HG03060 (cell line): ENCODE results near the gene CRCP.
"Not testable (repeated sequence)": the region's sequence is repeated elsewhere in the genome, so short reads cannot be mapped to it uniquely, and the experiment has no call there.

ENCODE experiments used
- ATAC-seq: cut with Tn5 transposase; IDR thresholded peaks from one replicate; pipeline ENCODE4 v1.9.1; 2021; ENCODE audit warnings: low read depth, moderate number of reproducible peaks; ENCODE audit not compliant: unreplicated experiment

CRCP gene

GRCh38 chr7:66152371-66153191 is 37.9 kb downstream of the CRCP start:
- no peak for ATAC-seq

GRCh38 chr7:66153691-66154090 is 39.0 kb downstream of the CRCP start:
- no peak for ATAC-seq

- not testable (repeated sequence) for ATAC-seq
Observed at GRCh38 chr7:66156035-66156434, 41.4 kb downstream of the CRCP start.

GRCh38 chr7:66157060-66157459 is 42.4 kb downstream of the CRCP start:
- no peak for ATAC-seq

DNA sequence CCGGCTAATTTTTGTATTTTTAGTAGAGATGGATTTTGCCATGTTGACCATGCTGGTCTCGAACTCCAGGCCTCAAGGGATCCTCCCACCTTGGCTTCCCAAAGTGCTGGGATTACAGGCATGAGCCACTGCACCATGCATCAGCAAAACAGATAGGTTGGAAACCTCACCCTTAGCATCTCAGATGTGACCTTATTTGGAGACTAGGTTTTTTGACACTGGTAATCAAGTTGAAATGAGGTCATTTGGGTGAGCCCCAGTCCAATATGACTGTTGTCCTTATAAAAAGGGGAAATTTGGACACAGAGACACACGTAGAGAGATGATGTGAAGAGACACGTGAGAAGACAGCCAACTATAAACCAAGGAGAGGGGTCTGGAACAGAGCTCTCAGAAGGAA is 48.0 kb downstream of the CRCP start:
- no peak for ATAC-seq

DNA sequence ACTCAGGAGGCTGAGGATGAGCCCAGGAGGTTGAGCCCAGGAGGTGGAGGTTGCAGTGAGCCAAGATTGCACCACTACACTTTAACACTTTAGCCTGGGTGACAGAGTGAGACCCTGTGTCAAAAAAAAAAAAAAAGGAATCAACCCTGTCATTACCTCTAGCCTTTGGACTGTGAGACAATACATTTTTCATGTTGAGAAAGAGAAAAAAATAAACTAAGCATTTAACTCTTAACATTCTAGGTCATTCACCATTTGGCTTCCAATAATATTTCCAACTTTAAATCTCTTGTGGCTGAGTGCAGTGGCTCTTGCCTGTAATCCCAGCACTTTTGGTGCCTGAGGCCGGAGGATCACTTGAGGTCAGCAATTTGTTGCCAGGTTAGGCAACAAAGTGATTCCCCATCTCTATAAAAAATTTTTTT is 48.6 kb downstream of the CRCP start:
- no peak for ATAC-seq

GRCh38 chr7:66164356-66164755 is 49.7 kb downstream of the CRCP start:
- no peak for ATAC-seq

- ATAC-seq = no peak
Observed at GRCh38 chr7:66167773-66168387, 53.2 kb downstream of the CRCP start.

GRCh38 chr7:66169616-66170015 is 55.0 kb downstream of the CRCP start:
- no peak for ATAC-seq

GRCh38 chr7:66170309-66171231 is 55.9 kb downstream of the CRCP start:
- ATAC-seq = no peak

DNA sequence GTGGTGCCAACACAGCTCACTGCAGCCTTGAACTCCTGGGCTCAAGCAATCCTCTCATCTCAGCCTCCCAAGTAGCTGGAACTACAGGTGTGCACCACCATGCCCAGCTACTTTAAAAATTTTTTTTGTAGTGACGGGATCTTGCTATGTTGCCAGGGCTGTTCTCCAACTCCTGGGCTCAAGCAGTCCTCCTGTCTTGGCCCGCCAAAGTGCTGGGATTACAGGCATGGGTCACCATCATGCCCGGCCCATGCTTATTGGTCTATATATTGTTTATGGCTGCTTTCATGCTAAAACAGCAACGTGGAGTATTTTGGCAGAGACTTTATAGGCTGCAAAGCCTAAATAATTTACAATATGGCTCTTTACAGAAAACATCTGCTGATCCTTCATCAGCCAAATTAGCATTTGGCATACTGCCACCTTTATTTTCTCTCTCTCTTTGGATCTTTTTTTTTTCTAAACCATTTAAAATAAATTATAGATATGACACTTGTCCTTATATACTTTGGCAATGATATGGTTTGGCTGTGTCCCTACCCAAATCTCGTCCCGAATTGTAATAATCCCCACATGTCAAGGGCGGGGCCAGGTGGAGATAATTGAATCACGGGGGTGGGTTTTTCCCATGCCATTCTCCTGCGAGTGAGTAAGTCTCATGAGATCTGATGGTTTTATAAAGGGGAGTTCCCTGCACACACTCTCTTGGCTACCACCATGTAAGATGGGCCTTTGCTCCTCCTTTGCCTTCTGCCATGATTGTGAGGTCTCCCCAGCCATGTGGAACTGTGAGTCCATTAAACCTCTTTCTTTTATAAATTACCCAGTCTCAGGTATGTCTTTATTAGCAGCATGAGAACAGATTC is 58.1 kb downstream of the CRCP start:
- ATAC-seq = not testable (repeated sequence)

DNA sequence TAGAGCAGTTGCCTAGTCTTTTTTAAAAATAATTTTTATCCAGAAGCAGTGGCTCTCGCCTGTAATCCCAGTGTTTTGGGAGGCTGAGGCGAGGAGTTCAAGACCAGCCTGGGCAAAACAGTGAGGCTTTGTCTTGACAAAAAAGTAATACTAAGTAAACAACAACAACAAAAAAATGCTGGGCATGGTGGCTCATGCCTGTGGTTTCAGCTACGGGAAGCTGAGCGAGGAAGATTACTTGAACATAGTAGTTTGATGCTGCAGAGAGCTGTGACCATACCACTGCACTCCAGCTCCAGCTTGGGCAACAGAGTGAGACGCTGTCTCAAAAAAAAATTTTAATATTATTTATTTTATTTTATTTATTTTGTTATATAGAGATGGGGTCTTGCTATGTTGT is 59.2 kb downstream of the CRCP start:
- ATAC-seq = no peak

- ATAC-seq = not testable (repeated sequence)
Observed at GRCh38 chr7:66175006-66175405, 60.4 kb downstream of the CRCP start.

- ATAC-seq = no peak
Observed at GRCh38 chr7:66176914-66177313, 62.3 kb downstream of the CRCP start.

GRCh38 chr7:66178258-66178657 is 63.6 kb downstream of the CRCP start:
- ATAC-seq = no peak

- ATAC-seq = no peak
Observed at GRCh38 chr7:66181329-66181728, 66.7 kb downstream of the CRCP start.

- ATAC-seq = no peak
Observed at GRCh38 chr7:66181845-66182244, 67.2 kb downstream of the CRCP start.

DNA sequence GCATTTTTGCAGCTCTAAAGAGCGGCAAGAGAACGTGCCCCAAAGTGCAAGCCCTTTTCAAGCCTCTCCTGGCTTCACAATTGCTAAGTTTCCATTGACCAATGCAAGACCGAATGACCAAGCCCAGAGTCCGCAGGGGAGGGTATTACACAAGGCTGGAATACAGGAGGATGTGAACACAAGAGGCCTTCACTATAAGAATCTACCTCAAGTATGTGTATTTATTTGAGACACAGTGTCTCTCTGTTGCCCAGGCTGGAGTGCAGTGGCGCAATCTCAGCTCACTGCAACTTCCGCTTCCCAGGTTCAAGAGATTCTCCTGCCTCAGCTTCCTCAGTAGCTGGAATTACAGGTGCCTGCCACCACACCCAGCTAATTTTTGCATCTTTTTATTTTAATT is 68.3 kb downstream of the CRCP start:
- ATAC-seq = no peak

GRCh38 chr7:66183700-66184099 is 69.1 kb downstream of the CRCP start:
- ATAC-seq = no peak

GRCh38 chr7:66185680-66186187 is 71.1 kb downstream of the CRCP start:
- ATAC-seq = no peak
